GM23338 (cell line): ENCODE measurements around the gene PAK1. TPM values are rescaled to one million over a fixed set of nuclear protein-coding genes. Genes with fewer than 3 reads are reported as not detected.
A peak's percentile ranks its signal among the peaks of the same experiment; 100 is the strongest.

Experiments used
- ATAC-seq: fragments of 200-7000 bp; cut with Tn5 transposase; 3 replicates; pipeline ENCODE4 v1.9.1; 2020
- DNase-seq: peaks from one replicate; pipeline ENCODE4 v3.0.0-alpha.2; 2015; ENCODE audit warnings: low spot score
- H2AFZ ChIP-seq: fragments of 200-600 bp; sonication (generic); 2 replicates; pipeline ENCODE4 v1.8.0; 2016; ENCODE audit warnings: antibody characterized with exemption, mild to moderate bottlenecking, moderate library complexity
- H3F3A ChIP-seq: fragments of 200-600 bp; sonication (generic); replicated peaks from 2 replicates; pipeline ENCODE4 v1.8.0; 2017; ENCODE audit warnings: antibody characterized with exemption, mixed run types, low read depth
- H3K27ac ChIP-seq: fragments of 200-600 bp; sonication (generic); 2 replicates; pipeline ENCODE4 v1.6.1; 2016; ENCODE audit warnings: low read depth
- H3K27me3 ChIP-seq: fragments of 200-600 bp; sonication (generic); 2 replicates; pipeline ENCODE4 v1.8.0; 2016; ENCODE audit warnings: mild to moderate bottlenecking, mixed run types, moderate library complexity; ENCODE audit not compliant: insufficient read depth
- H3K36me3 ChIP-seq: fragments of 200-600 bp; sonication (generic); 2 replicates; pipeline ENCODE4 v1.8.0; 2016; ENCODE audit warnings: mild to moderate bottlenecking; ENCODE audit not compliant: insufficient read depth
- H3K4me1 ChIP-seq: fragments of 200-600 bp; sonication (generic); 2 replicates; pipeline ENCODE4 v1.8.0; 2016; ENCODE audit warnings: mild to moderate bottlenecking, moderate library complexity; ENCODE audit not compliant: insufficient read depth
- H3K4me2 ChIP-seq: fragments of 200-600 bp; sonication (generic); 2 replicates; pipeline ENCODE4 v1.7.1; 2017; ENCODE audit warnings: mixed run types
- H3K4me3 ChIP-seq: fragments of 200-600 bp; sonication (generic); 2 replicates; pipeline ENCODE4 v1.6.1; 2016; ENCODE audit warnings: mixed run types
- H3K79me2 ChIP-seq: fragments of 200-600 bp; sonication (generic); replicated peaks from 2 replicates; pipeline ENCODE4 v1.8.0; 2017; ENCODE audit warnings: mild to moderate bottlenecking; ENCODE audit not compliant: insufficient read depth
- H3K9me2 ChIP-seq: fragments of 200-600 bp; sonication (generic); 2 replicates; pipeline ENCODE4 v1.8.0; 2017; ENCODE audit not compliant: insufficient read depth
- H4K20me1 ChIP-seq: fragments of 200-600 bp; sonication (generic); replicated peaks from 2 replicates; pipeline ENCODE4 v1.8.0; 2017; ENCODE audit warnings: mild to moderate bottlenecking; ENCODE audit not compliant: insufficient read depth
- H3K27ac Mint-ChIP-seq: 2 replicates; pipeline ENCODE4 v1.8.0; 2020; ENCODE audit warnings: inconsistent platforms, mild to moderate bottlenecking, moderate library complexity, mixed read lengths
- H3K27me3 Mint-ChIP-seq: 3 replicates; pipeline ENCODE4 v1.8.0; 2022; ENCODE audit warnings: low read depth, mild to moderate bottlenecking, moderate library complexity, mixed read lengths, inconsistent platforms; ENCODE audit not compliant: insufficient read depth, poor library complexity
- H3K36me3 Mint-ChIP-seq: 3 replicates; pipeline ENCODE4 v1.8.0; 2021; ENCODE audit warnings: low read depth, mild to moderate bottlenecking, inconsistent platforms, moderate library complexity, mixed read lengths
- H3K4me1 Mint-ChIP-seq: 3 replicates; pipeline ENCODE4 v1.8.0; 2020; ENCODE audit warnings: mild to moderate bottlenecking, inconsistent platforms, mixed read lengths
- H3K4me3 Mint-ChIP-seq: 3 replicates; pipeline ENCODE4 v1.8.0; 2021; ENCODE audit warnings: moderate library complexity, mild to moderate bottlenecking, inconsistent platforms, mixed read lengths
- H3K9me3 Mint-ChIP-seq: 3 replicates; pipeline ENCODE4 v1.8.0; 2020; ENCODE audit warnings: moderate library complexity, mild to moderate bottlenecking, inconsistent platforms, mixed read lengths
- CREB1 ChIP-seq: fragments of 250-450 bp; sonication (Bioruptor Pico); IDR thresholded peaks from 2 replicates; pipeline ENCODE4 v1.5.0; 2020; ENCODE audit warnings: low read depth, mild to moderate bottlenecking, moderate library complexity
- EZH2 ChIP-seq: fragments of 200-600 bp; sonication (generic); IDR thresholded peaks from one replicate; pipeline ENCODE4 v1.8.0; 2017; ENCODE audit warnings: antibody characterized with exemption, mild to moderate bottlenecking, low read depth; ENCODE audit not compliant: unreplicated experiment
- EZH2phosphoT487 ChIP-seq: fragments of 200-600 bp; sonication (generic); IDR thresholded peaks from one replicate; pipeline ENCODE4 v1.8.1; 2018; ENCODE audit warnings: antibody characterized with exemption; ENCODE audit not compliant: unreplicated experiment
- JUNB ChIP-seq: IDR thresholded peaks from one replicate; pipeline ENCODE4 v1.6.1; 2016; ENCODE audit warnings: antibody characterized with exemption; ENCODE audit not compliant: unreplicated experiment
- NANOG ChIP-seq: IDR thresholded peaks from 2 replicates; pipeline ENCODE4 v1.6.1; 2016; ENCODE audit warnings: antibody characterized with exemption, borderline replicate concordance
- POLR2AphosphoS5 ChIP-seq: IDR thresholded peaks from 2 replicates; pipeline ENCODE4 v1.6.1; 2016; ENCODE audit warnings: antibody characterized with exemption, low read depth
- STAT1 ChIP-seq: IDR thresholded peaks from one replicate; pipeline ENCODE4 v1.6.1; 2016; ENCODE audit warnings: antibody characterized with exemption; ENCODE audit not compliant: unreplicated experiment
- ZNF114 ChIP-seq: fragments of 250-450 bp; sonication (Bioruptor Pico); IDR thresholded peaks from 2 replicates; pipeline ENCODE4 v1.5.0; 2020; ENCODE audit warnings: mild to moderate bottlenecking, moderate library complexity
- ZNF331 ChIP-seq: fragments of 250-450 bp; sonication (Bioruptor Pico); IDR thresholded peaks from 2 replicates; pipeline ENCODE4 v1.5.0; 2020; ENCODE audit warnings: low read depth, mild to moderate bottlenecking, moderate library complexity
- polyA plus RNA-seq: library from polyadenylated mRNA; unstranded; fragments of >200 nt; fragmentation: Nextera tagmentation; extraction: Ambion mirVana; gene quantifications from 2 replicates; pipeline ENCODE4 v1.2.1, GENCODE V29; 2016
- total RNA-seq: library from RNA; depleted of rRNA; stranded (reverse); fragments of >200 nt; shearing (Covaris generic); gene quantifications from 2 replicates; pipeline ENCODE4 v1.2.3, GENCODE V29; 2014
- TF ChIP-seq, protein P1 (sequence below), 2 experiments: fragments of 200-600 bp in 1 of 2; sonication (generic) in 1 of 2; conservative IDR thresholded peaks; 2 replicates each; pipeline versions ENCODE4 v1.5.1 to v1.6.1; 2016 to 2017; ENCODE audit warnings: antibody characterized with exemption in 2 of 2, low read depth in 2 of 2, mild to moderate bottlenecking in 2 of 2, moderate library complexity in 1 of 2
- TF ChIP-seq, protein P2 (sequence below): IDR thresholded peaks from 2 replicates; pipeline ENCODE4 v1.6.1; 2016; ENCODE audit warnings: antibody characterized with exemption
- TF ChIP-seq, protein P3 (sequence below): IDR thresholded peaks from one replicate; pipeline ENCODE4 v1.6.1; 2018; ENCODE audit warnings: antibody characterized with exemption; ENCODE audit not compliant: unreplicated experiment
- TF ChIP-seq, protein P4 (sequence below): fragments of 250-450 bp; sonication (Bioruptor Pico); IDR thresholded peaks from 2 replicates; pipeline ENCODE4 v1.5.0; 2020; ENCODE audit warnings: mild to moderate bottlenecking, moderate library complexity

PAK1 gene
- total and polyA plus RNA-seq, 2 experiments from 2014 or later: 102 to 175 TPM

DNA sequence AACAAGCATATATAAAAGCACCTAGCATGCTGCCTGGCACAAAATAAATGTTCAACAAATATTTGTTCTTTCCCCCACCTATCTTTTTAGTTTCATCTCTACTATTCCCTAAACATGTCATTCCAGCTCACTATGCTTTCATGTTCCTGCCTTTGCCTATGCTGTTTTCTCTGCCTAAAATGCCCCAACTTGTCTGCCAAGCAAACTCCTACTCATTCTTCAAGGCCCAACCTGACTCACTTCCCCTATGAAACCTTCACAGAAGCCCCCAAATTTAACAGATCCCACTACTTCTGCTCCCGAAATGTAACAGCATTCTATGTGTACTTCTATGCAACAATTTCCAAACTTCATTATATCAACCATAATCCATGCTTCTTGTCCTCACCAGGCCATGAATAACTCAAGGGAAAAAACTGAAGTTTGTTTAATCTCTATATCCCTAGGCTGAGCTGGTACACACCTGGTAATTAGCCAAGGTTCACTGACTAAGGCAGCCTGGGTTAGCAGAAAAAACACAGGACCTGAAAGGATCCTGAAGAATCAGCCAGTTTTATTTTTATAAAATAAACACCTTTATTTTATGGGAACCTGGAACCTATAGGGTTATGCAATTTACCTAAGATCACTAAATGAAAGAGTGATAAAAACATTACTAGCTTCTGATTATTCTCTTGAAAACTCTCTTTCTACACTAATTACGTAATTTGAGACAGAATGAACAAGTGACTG, 72.2 kb downstream of the PAK1 start:
- H3K27me3 Mint-ChIP-seq: no peaks in the 10 kb centered on the region
- peaks cover 50% of the 10 kb centered on the region for H3K4me1 ChIP-seq
- no peaks in the 10 kb centered on the region for H3K27me3 ChIP-seq
- H3K4me3 ChIP-seq: no peak overlapping the region
- H3K79me2 ChIP-seq: peaks cover 100% of the 10 kb centered on the region
- ATAC-seq: no peak
- DNase-seq: no peak
- peak overlapping the region; percentile 43; the same call in 1 of the 2 replicates for H3K27ac Mint-ChIP-seq
- H3K4me1 Mint-ChIP-seq: peaks cover 24% of the 10 kb centered on the region
- peak overlapping the region; percentile 55; the same call in 1 of the 2 replicates for H3K4me2 ChIP-seq
- peak overlapping the region; percentile 68; the same call in 1 of the 2 replicates for H3K27ac ChIP-seq
- H3K36me3 Mint-ChIP-seq: peaks cover 17% of the 10 kb centered on the region; the same call in 2 of the 3 replicates
- H2AFZ ChIP-seq: no peak overlapping the region
- no peaks in the 10 kb centered on the region for H3K9me3 Mint-ChIP-seq
- H3K36me3 ChIP-seq: no peaks in the 10 kb centered on the region
- H3K4me3 Mint-ChIP-seq: no peak overlapping the region
- peaks cover 89% of the 10 kb centered on the region for H4K20me1 ChIP-seq
- peaks cover 14% of the 10 kb centered on the region for H3K9me2 ChIP-seq
- no peak for TF ChIP-seq EZH2phosphoT487
- TF ChIP-seq STAT1: no peak
- TF ChIP-seq POLR2AphosphoS5: no peak
- TF ChIP-seq, protein P1, sequence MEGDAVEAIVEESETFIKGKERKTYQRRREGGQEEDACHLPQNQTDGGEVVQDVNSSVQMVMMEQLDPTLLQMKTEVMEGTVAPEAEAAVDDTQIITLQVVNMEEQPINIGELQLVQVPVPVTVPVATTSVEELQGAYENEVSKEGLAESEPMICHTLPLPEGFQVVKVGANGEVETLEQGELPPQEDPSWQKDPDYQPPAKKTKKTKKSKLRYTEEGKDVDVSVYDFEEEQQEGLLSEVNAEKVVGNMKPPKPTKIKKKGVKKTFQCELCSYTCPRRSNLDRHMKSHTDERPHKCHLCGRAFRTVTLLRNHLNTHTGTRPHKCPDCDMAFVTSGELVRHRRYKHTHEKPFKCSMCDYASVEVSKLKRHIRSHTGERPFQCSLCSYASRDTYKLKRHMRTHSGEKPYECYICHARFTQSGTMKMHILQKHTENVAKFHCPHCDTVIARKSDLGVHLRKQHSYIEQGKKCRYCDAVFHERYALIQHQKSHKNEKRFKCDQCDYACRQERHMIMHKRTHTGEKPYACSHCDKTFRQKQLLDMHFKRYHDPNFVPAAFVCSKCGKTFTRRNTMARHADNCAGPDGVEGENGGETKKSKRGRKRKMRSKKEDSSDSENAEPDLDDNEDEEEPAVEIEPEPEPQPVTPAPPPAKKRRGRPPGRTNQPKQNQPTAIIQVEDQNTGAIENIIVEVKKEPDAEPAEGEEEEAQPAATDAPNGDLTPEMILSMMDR (conservative IDR thresholded peaks at IDR 0.05; ENCODE audit: low read depth in 2 of 2): no peak
- TF ChIP-seq, protein P2, sequence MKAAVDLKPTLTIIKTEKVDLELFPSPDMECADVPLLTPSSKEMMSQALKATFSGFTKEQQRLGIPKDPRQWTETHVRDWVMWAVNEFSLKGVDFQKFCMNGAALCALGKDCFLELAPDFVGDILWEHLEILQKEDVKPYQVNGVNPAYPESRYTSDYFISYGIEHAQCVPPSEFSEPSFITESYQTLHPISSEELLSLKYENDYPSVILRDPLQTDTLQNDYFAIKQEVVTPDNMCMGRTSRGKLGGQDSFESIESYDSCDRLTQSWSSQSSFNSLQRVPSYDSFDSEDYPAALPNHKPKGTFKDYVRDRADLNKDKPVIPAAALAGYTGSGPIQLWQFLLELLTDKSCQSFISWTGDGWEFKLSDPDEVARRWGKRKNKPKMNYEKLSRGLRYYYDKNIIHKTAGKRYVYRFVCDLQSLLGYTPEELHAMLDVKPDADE: no peak
- TF ChIP-seq EZH2: no peak
- no peak for TF ChIP-seq JUNB
- no peak for TF ChIP-seq ZNF331 (CRISPR knock-in tag)
- no peak for TF ChIP-seq NANOG
- TF ChIP-seq, protein P3, sequence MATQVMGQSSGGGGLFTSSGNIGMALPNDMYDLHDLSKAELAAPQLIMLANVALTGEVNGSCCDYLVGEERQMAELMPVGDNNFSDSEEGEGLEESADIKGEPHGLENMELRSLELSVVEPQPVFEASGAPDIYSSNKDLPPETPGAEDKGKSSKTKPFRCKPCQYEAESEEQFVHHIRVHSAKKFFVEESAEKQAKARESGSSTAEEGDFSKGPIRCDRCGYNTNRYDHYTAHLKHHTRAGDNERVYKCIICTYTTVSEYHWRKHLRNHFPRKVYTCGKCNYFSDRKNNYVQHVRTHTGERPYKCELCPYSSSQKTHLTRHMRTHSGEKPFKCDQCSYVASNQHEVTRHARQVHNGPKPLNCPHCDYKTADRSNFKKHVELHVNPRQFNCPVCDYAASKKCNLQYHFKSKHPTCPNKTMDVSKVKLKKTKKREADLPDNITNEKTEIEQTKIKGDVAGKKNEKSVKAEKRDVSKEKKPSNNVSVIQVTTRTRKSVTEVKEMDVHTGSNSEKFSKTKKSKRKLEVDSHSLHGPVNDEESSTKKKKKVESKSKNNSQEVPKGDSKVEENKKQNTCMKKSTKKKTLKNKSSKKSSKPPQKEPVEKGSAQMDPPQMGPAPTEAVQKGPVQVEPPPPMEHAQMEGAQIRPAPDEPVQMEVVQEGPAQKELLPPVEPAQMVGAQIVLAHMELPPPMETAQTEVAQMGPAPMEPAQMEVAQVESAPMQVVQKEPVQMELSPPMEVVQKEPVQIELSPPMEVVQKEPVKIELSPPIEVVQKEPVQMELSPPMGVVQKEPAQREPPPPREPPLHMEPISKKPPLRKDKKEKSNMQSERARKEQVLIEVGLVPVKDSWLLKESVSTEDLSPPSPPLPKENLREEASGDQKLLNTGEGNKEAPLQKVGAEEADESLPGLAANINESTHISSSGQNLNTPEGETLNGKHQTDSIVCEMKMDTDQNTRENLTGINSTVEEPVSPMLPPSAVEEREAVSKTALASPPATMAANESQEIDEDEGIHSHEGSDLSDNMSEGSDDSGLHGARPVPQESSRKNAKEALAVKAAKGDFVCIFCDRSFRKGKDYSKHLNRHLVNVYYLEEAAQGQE: no peak
- TF ChIP-seq, protein P4, sequence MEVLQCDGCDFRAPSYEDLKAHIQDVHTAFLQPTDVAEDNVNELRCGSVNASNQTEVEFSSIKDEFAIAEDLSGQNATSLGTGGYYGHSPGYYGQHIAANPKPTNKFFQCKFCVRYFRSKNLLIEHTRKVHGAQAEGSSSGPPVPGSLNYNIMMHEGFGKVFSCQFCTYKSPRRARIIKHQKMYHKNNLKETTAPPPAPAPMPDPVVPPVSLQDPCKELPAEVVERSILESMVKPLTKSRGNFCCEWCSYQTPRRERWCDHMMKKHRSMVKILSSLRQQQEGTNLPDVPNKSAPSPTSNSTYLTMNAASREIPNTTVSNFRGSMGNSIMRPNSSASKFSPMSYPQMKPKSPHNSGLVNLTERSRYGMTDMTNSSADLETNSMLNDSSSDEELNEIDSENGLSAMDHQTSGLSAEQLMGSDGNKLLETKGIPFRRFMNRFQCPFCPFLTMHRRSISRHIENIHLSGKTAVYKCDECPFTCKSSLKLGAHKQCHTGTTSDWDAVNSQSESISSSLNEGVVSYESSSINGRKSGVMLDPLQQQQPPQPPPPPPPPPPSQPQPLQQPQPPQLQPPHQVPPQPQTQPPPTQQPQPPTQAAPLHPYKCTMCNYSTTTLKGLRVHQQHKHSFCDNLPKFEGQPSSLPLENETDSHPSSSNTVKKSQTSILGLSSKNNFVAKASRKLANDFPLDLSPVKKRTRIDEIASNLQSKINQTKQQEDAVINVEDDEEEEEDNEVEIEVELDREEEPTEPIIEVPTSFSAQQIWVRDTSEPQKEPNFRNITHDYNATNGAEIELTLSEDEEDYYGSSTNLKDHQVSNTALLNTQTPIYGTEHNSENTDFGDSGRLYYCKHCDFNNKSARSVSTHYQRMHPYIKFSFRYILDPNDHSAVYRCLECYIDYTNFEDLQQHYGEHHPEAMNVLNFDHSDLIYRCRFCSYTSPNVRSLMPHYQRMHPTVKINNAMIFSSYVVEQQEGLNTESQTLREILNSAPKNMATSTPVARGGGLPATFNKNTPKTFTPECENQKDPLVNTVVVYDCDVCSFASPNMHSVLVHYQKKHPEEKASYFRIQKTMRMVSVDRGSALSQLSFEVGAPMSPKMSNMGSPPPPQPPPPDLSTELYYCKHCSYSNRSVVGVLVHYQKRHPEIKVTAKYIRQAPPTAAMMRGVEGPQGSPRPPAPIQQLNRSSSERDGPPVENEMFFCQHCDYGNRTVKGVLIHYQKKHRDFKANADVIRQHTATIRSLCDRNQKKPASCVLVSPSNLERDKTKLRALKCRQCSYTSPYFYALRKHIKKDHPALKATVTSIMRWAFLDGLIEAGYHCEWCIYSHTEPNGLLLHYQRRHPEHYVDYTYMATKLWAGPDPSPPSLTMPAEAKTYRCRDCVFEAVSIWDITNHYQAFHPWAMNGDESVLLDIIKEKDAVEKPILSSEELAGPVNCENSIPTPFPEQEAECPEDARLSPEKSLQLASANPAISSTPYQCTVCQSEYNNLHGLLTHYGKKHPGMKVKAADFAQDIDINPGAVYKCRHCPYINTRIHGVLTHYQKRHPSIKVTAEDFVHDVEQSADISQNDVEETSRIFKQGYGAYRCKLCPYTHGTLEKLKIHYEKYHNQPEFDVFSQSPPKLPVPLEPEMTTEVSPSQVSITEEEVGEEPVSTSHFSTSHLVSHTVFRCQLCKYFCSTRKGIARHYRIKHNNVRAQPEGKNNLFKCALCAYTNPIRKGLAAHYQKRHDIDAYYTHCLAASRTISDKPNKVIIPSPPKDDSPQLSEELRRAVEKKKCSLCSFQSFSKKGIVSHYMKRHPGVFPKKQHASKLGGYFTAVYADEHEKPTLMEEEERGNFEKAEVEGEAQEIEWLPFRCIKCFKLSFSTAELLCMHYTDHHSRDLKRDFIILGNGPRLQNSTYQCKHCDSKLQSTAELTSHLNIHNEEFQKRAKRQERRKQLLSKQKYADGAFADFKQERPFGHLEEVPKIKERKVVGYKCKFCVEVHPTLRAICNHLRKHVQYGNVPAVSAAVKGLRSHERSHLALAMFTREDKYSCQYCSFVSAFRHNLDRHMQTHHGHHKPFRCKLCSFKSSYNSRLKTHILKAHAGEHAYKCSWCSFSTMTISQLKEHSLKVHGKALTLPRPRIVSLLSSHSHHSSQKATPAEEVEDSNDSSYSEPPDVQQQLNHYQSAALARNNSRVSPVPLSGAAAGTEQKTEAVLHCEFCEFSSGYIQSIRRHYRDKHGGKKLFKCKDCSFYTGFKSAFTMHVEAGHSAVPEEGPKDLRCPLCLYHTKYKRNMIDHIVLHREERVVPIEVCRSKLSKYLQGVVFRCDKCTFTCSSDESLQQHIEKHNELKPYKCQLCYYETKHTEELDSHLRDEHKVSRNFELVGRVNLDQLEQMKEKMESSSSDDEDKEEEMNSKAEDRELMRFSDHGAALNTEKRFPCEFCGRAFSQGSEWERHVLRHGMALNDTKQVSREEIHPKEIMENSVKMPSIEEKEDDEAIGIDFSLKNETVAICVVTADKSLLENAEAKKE: no peak
- no peak for TF ChIP-seq CREB1 (CRISPR knock-in tag)
- TF ChIP-seq ZNF114 (CRISPR knock-in tag): no peak
- peaks cover 3% of the 10 kb centered on the region for H3F3A ChIP-seq
